Suppressor macrophage (primary cell): ENCODE measurements around the gene F7.
"Not testable (repeated sequence)": the region's sequence is repeated elsewhere in the genome, so short reads cannot be mapped to it uniquely, and the experiment has no call there.

ENCODE experiments used
- DNase-seq, 4 experiments: peaks; one replicate each; pipeline ENCODE4 v3.0.0-alpha.2; 2020 to 2022

Gene F7

GRCh38 chr13:113086991-113087922 lies 18.3 kb upstream of the F7 start:
- DNase-seq = no peak

DNA sequence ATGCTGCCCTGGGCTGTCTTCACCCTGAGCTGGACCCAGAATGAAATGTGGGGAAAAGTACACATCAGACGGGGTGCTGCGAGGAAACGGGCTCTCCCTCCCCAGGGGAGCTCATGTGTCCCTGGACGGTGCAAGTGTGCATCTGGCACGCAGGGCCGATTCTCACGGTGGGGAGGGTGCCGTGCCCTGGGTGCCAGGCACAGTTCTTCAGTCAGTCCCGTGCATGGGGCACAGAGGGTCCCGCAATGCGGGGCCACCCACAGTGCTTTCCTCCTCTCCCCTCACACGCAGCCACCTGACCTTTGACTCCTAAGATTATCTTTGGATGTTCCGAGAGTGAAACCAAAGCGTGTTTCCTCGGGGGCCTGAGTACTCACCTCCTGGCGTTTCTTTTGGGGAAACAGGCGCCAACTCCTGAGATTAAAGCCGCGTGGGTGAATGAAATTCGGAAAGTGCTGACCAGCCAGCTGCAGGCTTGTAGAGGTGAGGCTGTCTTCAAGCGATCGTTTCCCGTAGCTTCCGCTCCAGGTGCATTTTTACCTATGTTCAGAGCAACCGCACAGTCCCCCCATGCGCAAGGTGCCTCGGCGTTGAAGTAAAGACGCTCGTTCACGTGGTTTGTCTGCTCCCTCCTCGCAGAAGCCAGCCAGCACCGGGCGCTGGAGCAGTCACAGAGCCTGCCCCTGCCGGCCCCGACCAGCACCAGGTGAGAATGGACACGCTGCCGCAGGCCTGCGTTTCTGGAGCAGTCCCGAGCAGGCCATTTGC lies 17.5 kb upstream of the F7 start:
- no peak for DNase-seq

DNA sequence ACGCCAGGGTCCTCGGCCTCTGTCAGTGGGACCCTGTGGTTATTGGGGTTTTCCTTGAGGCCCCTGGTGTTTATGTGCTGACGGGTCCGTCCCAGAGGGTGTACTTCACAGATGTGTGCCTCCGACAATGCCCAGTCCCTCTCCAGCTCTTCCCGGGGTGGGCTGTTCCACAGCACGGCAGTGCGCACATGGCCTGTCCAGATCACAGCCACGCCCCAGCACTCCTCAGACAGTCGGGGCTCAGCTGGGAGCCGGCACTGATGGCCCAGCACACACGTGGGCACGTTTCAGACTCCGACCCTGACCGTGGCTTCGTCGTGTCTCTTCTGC lies 16.9 kb upstream of the F7 start:
- no peak for DNase-seq

DNA sequence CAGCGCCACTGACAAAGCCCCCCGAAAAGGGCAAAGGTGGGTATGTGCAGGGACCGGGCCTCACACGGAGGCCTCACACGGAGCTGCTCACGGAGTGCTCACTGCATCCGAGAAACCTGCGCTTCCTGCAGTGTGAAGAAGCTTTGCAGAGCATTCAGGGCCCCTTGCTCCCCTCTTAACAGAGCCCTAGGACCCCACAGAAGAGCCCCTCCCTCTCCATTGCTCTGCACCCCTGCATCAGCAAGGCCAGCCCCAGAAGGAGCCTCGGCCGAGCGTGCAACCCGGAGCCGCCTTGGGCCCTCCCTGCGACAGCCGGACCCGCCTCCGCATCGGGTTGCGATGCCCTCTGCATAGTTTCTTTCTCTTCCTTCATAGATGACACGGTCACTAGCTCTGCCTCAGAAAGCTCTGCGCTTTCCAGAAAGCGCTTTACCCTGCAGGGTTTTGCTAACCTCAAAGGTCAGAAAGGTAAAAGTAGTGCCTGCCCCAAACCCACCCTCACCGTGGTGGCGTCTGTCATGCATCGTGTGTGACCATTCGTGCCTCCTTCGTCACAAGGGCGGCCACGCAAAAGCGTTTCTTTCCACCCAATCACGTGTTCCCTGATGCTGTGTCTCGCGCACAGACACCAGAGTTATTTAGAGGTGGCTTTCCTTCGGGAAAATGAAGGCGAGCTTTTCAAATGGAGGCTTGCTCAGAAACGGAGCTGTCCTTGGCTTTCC lies 15.7 kb upstream of the F7 start:
- DNase-seq = no peak

DNA sequence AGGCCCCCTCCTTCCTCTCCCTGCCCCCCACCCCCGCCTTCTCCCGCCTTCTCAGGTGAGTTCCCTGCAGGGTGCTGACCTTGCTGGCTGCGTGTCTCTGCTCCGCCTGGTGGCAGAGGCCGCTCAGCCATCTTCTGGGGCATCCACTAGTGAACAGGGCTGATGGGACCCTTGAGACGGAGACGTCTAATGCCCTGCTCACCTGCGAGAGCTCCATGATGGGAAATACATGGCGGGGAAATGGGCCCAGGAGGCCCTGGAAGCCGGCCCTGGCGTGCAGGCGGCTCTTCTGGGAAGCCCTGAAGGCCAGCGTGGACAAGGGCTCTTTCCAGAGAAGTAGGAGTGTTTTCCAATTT lies 15.2 kb upstream of the F7 start:
- DNase-seq = no peak

GRCh38 chr13:113090806-113091205 lies 14.8 kb upstream of the F7 start:
- no peak for DNase-seq

DNA sequence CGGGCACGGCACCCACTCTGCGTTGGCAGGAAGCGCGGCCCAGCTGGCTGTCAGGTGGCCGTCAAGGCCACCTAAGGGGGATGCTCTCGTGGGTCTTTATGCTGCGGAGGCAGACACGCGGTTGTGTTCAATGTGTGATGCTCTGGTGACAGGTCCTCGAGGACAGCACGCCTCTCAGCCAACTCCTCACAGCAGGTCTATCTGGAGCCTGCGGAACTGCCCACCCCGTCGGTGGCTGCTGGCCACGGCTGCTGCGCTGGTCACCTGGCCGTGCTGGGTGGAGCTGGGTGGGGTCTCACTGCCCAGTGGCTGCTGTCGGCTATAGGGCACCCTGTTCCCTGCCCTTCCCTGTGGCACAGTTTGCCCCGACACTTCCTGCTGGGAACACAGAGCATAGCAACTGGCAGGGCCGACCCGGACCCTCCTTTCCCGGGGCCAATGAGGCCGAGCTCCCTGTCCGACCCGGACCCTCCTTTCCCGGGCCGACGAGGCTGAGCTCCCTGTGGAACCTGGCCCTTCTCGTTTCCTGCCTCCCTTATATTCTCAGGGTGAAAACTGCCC lies 14.3 kb upstream of the F7 start:
- DNase-seq = no peak

GRCh38 chr13:113091891-113092775 lies 13.5 kb upstream of the F7 start:
- DNase-seq = no peak

DNA sequence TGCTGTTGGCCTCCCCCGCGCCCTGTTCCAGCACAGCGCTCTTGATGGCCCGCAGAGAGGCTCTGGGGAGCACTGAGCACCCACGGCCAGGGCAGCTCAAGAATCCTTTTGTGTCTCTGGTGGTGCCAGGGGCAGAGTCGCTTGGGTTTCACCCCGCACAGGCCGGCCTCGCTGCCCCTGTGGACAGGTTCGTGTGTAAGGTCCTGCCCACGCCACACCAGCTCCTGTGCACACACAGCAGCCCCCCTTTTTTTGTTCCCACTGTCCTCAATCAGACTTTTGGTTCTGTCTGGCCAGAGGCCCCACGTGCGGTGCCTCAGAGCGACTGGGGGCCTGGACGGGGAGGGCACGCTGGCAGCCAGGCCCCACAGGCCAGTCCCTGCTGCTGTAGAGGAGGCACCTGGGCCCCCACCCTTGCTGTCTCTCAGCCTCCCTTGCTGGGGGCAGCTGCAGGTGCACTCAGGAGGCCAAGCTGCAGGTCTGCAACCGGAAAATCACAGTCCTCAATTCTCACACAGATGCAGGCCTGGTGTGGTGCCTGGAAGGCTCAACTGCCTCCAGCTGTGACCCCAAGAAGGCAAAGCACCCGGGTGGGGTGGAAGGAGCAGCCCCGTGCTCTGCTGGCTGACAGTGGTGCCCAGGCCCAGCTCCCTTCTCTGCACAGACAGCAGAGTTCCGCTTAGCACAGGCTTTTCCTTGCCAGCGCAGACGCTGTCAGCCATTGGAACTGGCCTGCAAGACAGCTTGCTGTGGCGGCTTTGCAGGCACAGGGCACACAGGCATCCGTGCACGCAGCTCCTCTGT lies 12.6 kb upstream of the F7 start:
- DNase-seq = no peak

DNA sequence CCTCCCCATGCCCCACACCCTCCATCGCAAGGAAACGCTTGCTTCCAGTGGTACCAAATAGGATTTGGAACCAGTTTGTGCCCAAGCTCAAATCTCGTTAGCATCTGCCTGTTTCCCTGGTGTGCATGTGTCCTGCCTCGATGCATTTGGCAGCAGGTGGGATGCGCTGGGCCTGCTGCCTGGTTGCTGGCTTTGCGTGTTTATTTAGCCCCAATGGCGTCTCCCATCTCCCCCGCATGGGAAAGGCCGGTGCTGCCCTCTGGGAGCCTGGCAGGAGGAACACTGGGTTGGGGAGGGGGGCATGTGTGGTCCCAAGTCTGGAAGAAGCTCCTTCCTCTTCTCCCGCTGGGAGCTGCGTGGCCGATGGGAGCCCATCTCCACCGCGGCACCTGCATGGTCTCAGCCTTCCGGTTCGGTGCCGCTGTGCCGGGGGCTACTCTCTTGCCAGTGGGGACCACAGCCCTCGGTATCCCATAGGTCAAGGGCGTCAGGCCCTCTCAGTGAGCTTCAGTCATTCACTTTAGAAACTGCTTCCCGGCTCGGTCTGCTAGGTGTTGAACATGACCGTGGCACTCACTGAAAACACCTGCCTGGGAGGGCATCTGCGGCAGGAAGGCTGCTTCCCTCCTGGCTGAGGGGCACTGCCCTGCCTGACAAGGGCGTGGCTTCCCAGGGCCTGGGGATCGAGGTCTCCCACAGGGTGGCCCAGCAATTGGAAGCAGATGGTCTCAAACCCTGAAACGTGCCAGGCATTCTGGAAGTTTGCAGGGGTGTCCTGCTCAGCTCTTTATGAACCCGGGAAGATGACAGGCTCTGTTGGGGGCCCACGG lies 11.8 kb upstream of the F7 start:
- DNase-seq = no peak

DNA sequence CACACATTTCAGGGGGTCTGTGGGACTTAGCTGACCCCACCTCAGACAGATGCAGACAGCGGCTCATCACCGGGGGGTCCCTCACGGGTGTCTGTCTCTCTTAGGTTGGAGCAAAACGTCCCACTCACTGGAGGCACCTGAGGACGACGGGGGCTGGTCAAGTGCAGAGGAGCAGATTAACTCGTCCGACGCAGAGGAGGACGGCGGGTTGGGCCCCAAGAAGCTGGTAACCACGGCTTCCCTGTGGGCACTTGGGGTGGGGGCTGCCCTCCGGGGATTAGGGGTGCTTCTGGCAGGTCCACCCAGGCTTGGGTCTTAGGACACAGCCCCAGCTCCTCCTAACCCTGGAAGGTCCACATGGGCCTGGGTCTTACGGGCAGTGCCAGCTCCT lies 11.2 kb upstream of the F7 start:
- no peak for DNase-seq

- no peak for DNase-seq
Observed at GRCh38 chr13:113095146-113096051, 10.2 kb upstream of the F7 start.

GRCh38 chr13:113096052-113096744 lies 9.4 kb upstream of the F7 start:
- DNase-seq = no peak

- no peak for DNase-seq
Observed at GRCh38 chr13:113096745-113097305, 8.8 kb upstream of the F7 start.

GRCh38 chr13:113097651-113098050 lies 7.9 kb upstream of the F7 start:
- no peak for DNase-seq

- no peak for DNase-seq
Observed at GRCh38 chr13:113098162-113098732, 7.3 kb upstream of the F7 start.

- DNase-seq = no peak
Observed at GRCh38 chr13:113099142-113099541, 6.4 kb upstream of the F7 start.

DNA sequence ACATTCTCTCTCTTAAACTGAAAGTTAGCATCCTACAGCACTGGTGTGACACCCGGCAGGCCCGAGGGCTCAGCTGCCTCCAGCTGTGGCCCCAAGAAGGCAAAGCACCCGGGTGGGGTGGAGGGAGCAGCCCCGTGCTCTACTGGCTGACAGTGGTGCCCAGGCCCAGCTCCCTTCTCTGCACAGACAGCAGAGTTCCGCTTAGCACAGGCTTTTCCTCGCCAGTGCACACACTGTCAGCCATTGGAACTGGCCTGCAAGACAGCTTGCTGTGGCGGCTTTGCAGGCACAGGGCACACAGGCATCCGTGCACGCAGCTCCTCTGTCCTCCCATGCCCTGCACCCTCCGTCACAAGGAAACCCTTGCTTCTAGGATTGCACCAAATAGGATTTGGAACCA lies 3.3 kb upstream of the F7 start:
- DNase-seq = not testable (repeated sequence)
